ENCODE measurements around the gene NAALADL2.

NAALADL2 gene

DNA sequence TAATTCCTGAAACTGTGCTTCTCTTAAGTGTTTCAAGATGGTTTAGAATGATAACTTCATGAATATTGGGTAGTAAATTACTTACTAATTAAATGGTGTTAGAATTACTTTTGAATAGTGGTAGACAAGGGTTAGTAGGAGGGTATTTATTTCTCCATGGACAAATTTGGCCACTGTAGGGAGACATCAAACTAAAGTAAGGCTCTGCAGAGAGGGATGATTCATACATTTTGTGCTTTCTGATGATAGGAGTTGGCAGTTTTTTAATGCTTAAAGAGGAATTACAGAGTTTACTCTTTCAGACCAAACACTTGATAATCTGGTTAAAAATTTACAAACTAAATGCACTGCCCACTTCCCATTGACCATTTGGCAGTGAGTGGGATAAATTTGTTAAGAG is 127.6 kb downstream of the NAALADL2 start:
- Mint-ChIP-seq H3K27me3 (no peaks in the 10 kb centered on the region), H3K36me3 (no peaks in the 10 kb centered on the region), H3K4me3 (no peak overlapping the region), H3K9me3 (peaks cover 4% of the 10 kb centered on the region), H3K4me1 (no peaks in the 10 kb centered on the region), H3K27ac (no peak overlapping the region)
- no peak for DNase-seq
- CTCF ChIA-PET: no interaction called here

GRCh38 chr3:175001091-175001490 is 142.0 kb downstream of the NAALADL2 start:
- DNase-seq: no peak
- Mint-ChIP-seq H3K9me3 (peaks cover 11% of the 10 kb centered on the region), H3K4me3 (no peak overlapping the region), H3K4me1 (no peaks in the 10 kb centered on the region), H3K27ac (no peak overlapping the region), H3K36me3 (no peaks in the 10 kb centered on the region), H3K27me3 (no peaks in the 10 kb centered on the region)
- CTCF ChIA-PET: no interaction called here

DNA sequence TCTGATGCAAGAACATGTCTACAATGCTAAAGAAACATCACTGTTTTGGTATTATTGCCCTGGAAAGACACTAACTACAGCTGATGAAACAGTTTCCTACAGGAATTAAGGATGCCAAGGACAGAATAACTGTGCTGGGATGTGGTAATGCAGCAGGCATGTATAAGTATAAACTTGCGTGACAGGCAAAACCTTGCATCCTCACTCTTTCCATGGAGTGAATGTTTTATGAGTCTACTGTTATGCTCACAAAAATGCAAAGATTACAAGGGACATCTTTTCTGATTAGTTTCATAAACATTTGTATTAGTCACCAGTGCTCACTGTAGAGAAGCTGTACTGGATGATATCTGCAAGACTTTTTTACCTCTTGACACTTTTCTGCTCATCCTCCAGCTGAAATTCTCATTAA is 143.6 kb downstream of the NAALADL2 start:
- DNase-seq: no peak
- CTCF ChIA-PET: no interaction called here
- H3K36me3 Mint-ChIP-seq: no peaks in the 10 kb centered on the region

GRCh38 chr3:175003590-175003989 is 144.5 kb downstream of the NAALADL2 start:
- H3K4me3 Mint-ChIP-seq: no peak overlapping the region
- no peaks in the 10 kb centered on the region for H3K4me1 Mint-ChIP-seq
- H3K27ac Mint-ChIP-seq: no peak overlapping the region
- no peak for DNase-seq
- peaks cover 9% of the 10 kb centered on the region for H3K9me3 Mint-ChIP-seq
- CTCF ChIA-PET: no interaction called here
- H3K27me3 Mint-ChIP-seq: no peaks in the 10 kb centered on the region
- no peaks in the 10 kb centered on the region for H3K36me3 Mint-ChIP-seq

More for the DNA sequence above, 143.6 kb downstream of the NAALADL2 start:
- H3K4me1 Mint-ChIP-seq: no peaks in the 10 kb centered on the region
- H3K27ac Mint-ChIP-seq: no peak overlapping the region
- H3K9me3 Mint-ChIP-seq: peaks cover 7% of the 10 kb centered on the region
- no peaks in the 10 kb centered on the region for H3K27me3 Mint-ChIP-seq
- H3K4me3 Mint-ChIP-seq: no peak overlapping the region

DNA sequence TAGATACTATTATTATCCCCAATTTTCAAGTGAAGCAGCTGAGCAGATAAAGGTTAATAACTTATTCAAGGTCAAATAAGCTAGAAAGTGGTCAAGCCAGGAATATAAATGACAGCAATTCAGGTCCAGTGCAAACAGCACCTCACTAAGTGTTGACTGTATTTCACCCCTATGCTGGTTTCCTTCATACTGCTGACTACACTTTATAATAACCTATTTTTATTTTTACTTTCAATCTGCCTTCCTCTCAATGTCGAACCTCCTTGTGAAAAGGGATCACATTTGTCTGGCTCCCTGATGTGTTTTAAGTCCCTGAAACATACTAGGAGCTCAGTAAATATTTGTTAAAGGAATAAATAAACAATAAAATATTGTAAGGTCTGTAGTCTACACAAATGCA is 146.1 kb downstream of the NAALADL2 start:
- H3K4me1 Mint-ChIP-seq: no peaks in the 10 kb centered on the region
- CTCF ChIA-PET: no interaction called here
- no peaks in the 10 kb centered on the region for H3K36me3 Mint-ChIP-seq
- H3K27ac Mint-ChIP-seq: no peak overlapping the region
- H3K9me3 Mint-ChIP-seq: peaks cover 9% of the 10 kb centered on the region
- no peak overlapping the region for H3K4me3 Mint-ChIP-seq
- DNase-seq: no peak
- no peaks in the 10 kb centered on the region for H3K27me3 Mint-ChIP-seq

- CTCF ChIA-PET: no interaction called here
Observed at GRCh38 chr3:175005881-175006280, 146.7 kb downstream of the NAALADL2 start.

DNA sequence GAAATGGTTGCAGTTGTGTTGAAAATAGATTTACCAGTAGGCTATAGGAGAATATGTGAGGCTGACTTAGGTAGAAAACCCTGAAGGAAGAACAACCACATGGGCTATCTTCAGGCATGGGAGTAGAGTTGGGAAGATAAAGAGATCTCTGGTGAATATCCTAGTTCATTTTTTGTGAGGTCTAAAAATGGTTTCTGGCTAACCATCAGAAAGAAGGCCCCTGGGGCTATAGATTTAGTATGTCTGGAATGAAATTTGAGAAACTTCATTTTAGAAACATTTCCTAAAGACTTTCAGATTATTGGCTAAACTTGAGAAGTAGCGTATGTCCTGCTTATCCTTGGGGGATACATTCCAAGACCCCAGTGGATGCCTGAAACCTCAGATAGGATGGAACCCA is 148.2 kb downstream of the NAALADL2 start:
- no peak for DNase-seq
- CTCF ChIA-PET: no interaction called here
- Mint-ChIP-seq H3K9me3 (peaks cover 6% of the 10 kb centered on the region), H3K27ac (no peak overlapping the region), H3K27me3 (no peaks in the 10 kb centered on the region), H3K4me1 (no peaks in the 10 kb centered on the region), H3K4me3 (no peak overlapping the region), H3K36me3 (no peaks in the 10 kb centered on the region)

More at GRCh38 chr3:175005881-175006280, 146.7 kb downstream of the NAALADL2 start:
- H3K27me3 Mint-ChIP-seq: no peaks in the 10 kb centered on the region
- no peak for DNase-seq
- no peak overlapping the region for H3K27ac Mint-ChIP-seq
- H3K9me3 Mint-ChIP-seq: peaks cover 9% of the 10 kb centered on the region
- H3K36me3 Mint-ChIP-seq: no peaks in the 10 kb centered on the region
- H3K4me1 Mint-ChIP-seq: no peaks in the 10 kb centered on the region
- H3K4me3 Mint-ChIP-seq: no peak overlapping the region

DNA sequence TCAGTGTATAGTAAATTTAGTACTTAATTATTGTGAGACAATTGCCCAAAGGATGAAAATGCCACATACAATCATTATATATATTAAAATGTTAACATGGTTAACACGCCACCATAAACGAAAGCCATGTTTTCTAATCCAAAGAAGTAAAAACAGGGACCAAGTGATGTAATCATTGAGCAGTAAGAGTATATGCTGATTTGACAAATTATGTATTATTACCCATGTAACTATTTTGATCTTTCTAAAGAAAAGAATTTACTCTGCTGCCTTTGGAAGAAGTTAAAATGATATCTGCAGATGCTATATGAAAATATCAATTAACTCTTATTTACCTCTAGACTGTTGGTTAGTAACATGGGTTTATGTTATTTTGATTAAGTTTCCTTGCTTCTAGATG is 150.2 kb downstream of the NAALADL2 start:
- no peaks in the 10 kb centered on the region for H3K27me3 Mint-ChIP-seq
- no peak for DNase-seq
- CTCF ChIA-PET: no interaction called here

GRCh38 chr3:175015056-175015635 is 156.0 kb downstream of the NAALADL2 start:
- CTCF ChIA-PET: no interaction called here
- Mint-ChIP-seq H3K27ac (no peak overlapping the region), H3K4me1 (no peaks in the 10 kb centered on the region), H3K27me3 (no peaks in the 10 kb centered on the region), H3K36me3 (no peaks in the 10 kb centered on the region), H3K4me3 (no peak overlapping the region), H3K9me3 (no peaks in the 10 kb centered on the region)
- no peak for DNase-seq

More for the DNA sequence above, 150.2 kb downstream of the NAALADL2 start:
- Mint-ChIP-seq H3K36me3 (no peaks in the 10 kb centered on the region), H3K4me1 (no peaks in the 10 kb centered on the region), H3K27ac (no peak overlapping the region), H3K9me3 (peaks cover 3% of the 10 kb centered on the region), H3K4me3 (no peak overlapping the region)

DNA sequence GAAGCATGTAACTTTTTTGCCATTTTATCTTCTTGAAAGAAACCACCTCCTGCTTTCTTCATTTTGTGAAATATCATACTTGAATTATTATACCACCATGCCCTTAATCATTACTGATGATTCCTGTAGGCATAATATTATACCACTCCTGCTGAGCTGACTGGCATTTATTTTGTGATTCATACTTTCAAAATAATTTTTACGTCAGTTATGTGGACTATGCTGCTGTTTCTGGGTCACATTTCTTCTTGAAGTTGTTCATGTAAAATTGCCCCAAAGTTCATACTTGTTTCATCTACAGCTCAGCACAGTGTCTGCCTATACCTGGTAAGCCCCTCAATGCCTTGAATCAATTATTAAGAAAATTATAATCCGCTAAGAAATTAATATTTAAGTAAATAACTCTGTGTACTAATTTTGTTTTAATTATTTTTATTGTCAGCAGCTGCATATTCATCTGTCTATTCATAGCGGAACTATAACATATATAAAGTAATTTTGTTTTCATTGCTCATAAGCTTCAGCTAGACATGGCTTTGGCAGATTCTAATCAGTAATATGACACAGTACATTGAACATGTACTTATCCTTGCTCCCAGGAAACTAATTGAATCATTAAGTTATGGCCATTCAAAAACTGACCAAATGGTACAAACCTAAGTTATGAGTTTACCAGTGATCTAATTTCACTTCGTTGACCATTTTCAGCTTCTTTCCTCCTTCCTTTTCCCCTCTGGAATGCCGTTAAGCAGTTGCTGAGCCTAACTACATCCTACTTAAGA is 160.0 kb downstream of the NAALADL2 start:
- H3K27me3 Mint-ChIP-seq: no peaks in the 10 kb centered on the region
- no peaks in the 10 kb centered on the region for H3K36me3 Mint-ChIP-seq
- no peak overlapping the region for H3K27ac Mint-ChIP-seq
- CTCF ChIA-PET: no interaction called here
- peaks cover 2% of the 10 kb centered on the region for H3K9me3 Mint-ChIP-seq
- H3K4me1 Mint-ChIP-seq: no peaks in the 10 kb centered on the region
- no peak overlapping the region for H3K4me3 Mint-ChIP-seq
- DNase-seq: no peak

DNA sequence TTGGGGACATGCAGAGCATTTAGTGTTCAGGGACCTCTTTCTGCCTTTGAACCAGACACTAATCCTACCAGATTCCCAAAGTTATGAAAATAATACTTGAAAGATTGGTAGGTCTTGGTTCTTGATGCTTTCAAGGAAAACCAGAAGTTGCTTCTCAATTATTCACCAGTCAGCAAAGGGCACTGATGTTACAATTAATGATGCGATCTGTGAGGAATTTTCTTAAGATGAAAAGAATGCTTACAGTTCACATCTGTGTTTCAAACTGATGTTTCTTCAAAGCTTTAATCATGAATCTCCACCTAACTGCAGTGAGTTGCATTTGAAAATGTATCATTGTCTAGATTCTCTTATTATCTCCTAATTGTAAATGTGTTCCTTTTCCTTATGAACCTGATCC is 161.0 kb downstream of the NAALADL2 start:
- H3K4me3 Mint-ChIP-seq: no peak overlapping the region
- H3K4me1 Mint-ChIP-seq: no peaks in the 10 kb centered on the region
- H3K36me3 Mint-ChIP-seq: no peaks in the 10 kb centered on the region
- H3K27ac Mint-ChIP-seq: no peak overlapping the region
- CTCF ChIA-PET: no interaction called here
- no peak for DNase-seq
- peaks cover 2% of the 10 kb centered on the region for H3K9me3 Mint-ChIP-seq
- H3K27me3 Mint-ChIP-seq: no peaks in the 10 kb centered on the region

- H3K4me3 Mint-ChIP-seq: no peak overlapping the region
- H3K27ac Mint-ChIP-seq: no peak overlapping the region
- no peaks in the 10 kb centered on the region for H3K27me3 Mint-ChIP-seq
- H3K4me1 Mint-ChIP-seq: no peaks in the 10 kb centered on the region
- H3K9me3 Mint-ChIP-seq: peaks cover 13% of the 10 kb centered on the region
- CTCF ChIA-PET: no interaction called here
- no peak for DNase-seq
- no peaks in the 10 kb centered on the region for H3K36me3 Mint-ChIP-seq
Observed at GRCh38 chr3:175029828-175030227, 170.7 kb downstream of the NAALADL2 start.

- Mint-ChIP-seq H3K4me1 (no peaks in the 10 kb centered on the region), H3K4me3 (no peak overlapping the region), H3K27ac (no peak overlapping the region), H3K9me3 (peaks cover 8% of the 10 kb centered on the region), H3K36me3 (no peaks in the 10 kb centered on the region), H3K27me3 (no peaks in the 10 kb centered on the region)
- no peak for DNase-seq
- CTCF ChIA-PET: no interaction called here
Observed at GRCh38 chr3:175039875-175040274, 180.7 kb downstream of the NAALADL2 start.

GRCh38 chr3:175041369-175041768 is 182.2 kb downstream of the NAALADL2 start:
- Mint-ChIP-seq H3K9me3 (peaks cover 8% of the 10 kb centered on the region), H3K36me3 (no peaks in the 10 kb centered on the region), H3K27me3 (no peaks in the 10 kb centered on the region), H3K4me3 (no peak overlapping the region), H3K27ac (no peak overlapping the region), H3K4me1 (no peaks in the 10 kb centered on the region)
- DNase-seq: no peak
- CTCF ChIA-PET: no interaction called here

DNA sequence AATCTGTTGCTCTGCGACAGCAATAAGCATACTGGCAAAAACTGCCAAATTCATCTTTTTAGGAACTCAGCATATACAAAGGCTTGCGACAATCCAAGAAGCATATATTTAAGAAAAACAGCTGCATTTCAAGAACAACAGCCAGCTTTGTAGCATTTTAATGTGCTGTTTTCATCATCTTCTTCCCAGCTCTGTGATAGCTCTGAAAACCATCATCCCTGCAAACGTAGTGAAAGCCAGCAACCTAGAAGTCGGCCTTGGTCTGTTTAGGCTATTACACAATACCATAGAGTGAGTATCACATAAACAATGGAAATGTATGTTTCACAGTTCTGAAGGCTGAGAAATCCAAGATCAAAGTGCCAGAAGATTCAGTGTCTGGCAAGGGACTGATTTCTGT is 187.5 kb downstream of the NAALADL2 start:
- Mint-ChIP-seq H3K4me3 (no peak overlapping the region), H3K9me3 (peaks cover 2% of the 10 kb centered on the region), H3K36me3 (no peaks in the 10 kb centered on the region), H3K27me3 (no peaks in the 10 kb centered on the region), H3K27ac (no peak overlapping the region), H3K4me1 (no peaks in the 10 kb centered on the region)
- DNase-seq: no peak
- CTCF ChIA-PET: no interaction called here

Data from activated naive CD4-positive, alpha-beta T cell treated with anti-CD3 and anti-CD28 coated beads, Interleukin-2, amount 10 ng/mL, durations not matched to agents 7 days and 5 days (primary cell).